ENCODE measurements around the gene CLDN9. TPM values are rescaled to one million over a fixed set of nuclear protein-coding genes. Genes with fewer than 3 reads are reported as not detected.

CLDN9 gene
- total RNA-seq, 1 experiment from 2014 or later, result 1.3 TPM

DNA sequence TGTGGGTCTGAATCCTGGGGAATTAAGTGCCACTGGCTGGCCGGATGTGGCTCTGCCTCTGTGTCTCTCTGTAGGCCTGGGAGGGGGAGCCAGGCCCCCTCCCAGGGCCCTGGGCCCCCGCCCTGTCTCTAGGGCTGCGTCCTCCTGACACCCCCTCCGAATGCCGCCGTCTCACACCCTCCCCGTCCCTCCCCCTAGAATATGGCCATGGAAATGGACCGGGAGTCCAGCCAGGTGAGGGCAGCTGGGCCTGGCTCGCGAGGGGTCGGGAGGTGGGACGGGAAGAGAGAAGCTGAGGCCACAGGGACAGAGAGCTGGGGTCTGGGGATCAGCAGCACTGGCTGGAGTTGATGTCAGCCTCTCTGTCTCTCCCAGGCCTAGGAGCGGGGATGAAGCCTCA, 16.4 kb upstream of the CLDN9 start:
- no peak overlapping the region for H2BK12ac ChIP-seq (ENCODE audit: insufficient read length, low read depth, low read length)
- TF ChIP-seq, protein P1, sequence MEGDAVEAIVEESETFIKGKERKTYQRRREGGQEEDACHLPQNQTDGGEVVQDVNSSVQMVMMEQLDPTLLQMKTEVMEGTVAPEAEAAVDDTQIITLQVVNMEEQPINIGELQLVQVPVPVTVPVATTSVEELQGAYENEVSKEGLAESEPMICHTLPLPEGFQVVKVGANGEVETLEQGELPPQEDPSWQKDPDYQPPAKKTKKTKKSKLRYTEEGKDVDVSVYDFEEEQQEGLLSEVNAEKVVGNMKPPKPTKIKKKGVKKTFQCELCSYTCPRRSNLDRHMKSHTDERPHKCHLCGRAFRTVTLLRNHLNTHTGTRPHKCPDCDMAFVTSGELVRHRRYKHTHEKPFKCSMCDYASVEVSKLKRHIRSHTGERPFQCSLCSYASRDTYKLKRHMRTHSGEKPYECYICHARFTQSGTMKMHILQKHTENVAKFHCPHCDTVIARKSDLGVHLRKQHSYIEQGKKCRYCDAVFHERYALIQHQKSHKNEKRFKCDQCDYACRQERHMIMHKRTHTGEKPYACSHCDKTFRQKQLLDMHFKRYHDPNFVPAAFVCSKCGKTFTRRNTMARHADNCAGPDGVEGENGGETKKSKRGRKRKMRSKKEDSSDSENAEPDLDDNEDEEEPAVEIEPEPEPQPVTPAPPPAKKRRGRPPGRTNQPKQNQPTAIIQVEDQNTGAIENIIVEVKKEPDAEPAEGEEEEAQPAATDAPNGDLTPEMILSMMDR (conservative IDR thresholded peaks at IDR 0.05), result no peak
- no peak overlapping the region for H2AFZ ChIP-seq (ENCODE audit: low read length)
- no peak overlapping the region for H3K23ac ChIP-seq (ENCODE audit: insufficient read length, low read depth, low read length)
- H3K4me2 ChIP-seq (ENCODE audit: insufficient read depth, insufficient read length, low read length), result no peak overlapping the region
- no peak overlapping the region for H3K14ac ChIP-seq (ENCODE audit: insufficient read depth, low read length)
- no peaks in the 10 kb centered on the region for H3K27me3 ChIP-seq (ENCODE audit: insufficient read depth, low read length)
- H3K4me1 ChIP-seq (ENCODE audit: insufficient read depth, low read length), result no peaks in the 10 kb centered on the region
- no peaks in the 10 kb centered on the region for H3K9me3 ChIP-seq (ENCODE audit: control insufficient read depth, low read depth, low read length)
- H3K27ac Mint-ChIP-seq, result no peak overlapping the region; a peak in 1 of 7 replicates
- no peak overlapping the region for H2BK15ac ChIP-seq (ENCODE audit: low read depth, low read length)
- no peak overlapping the region for H3K4ac ChIP-seq (ENCODE audit: low read depth, low read length)
- H3K23me2 ChIP-seq (ENCODE audit: insufficient read length, low read depth, low read length, poor library complexity, severe bottlenecking), result no peaks in the 10 kb centered on the region
- H3T11ph ChIP-seq (ENCODE audit: low read length), result no peak overlapping the region
- no peaks in the 10 kb centered on the region; a peak in 1 of 7 replicates for H3K36me3 Mint-ChIP-seq (ENCODE audit: insufficient read depth in 1 of 3, low read depth in 3 of 3)
- no peak overlapping the region for H2AK5ac ChIP-seq (ENCODE audit: insufficient read length, low read length)
- no peaks in the 10 kb centered on the region for H3K79me2 ChIP-seq (ENCODE audit: insufficient read depth, low read length)
- no CpG with 5 or more reads among the region's 13 CpGs for WGBS (ENCODE audit: extremely low coverage, insufficient read length, low lambda C conversion rate)
- no peak overlapping the region for H4K91ac ChIP-seq (ENCODE audit: insufficient read length, low read depth, low read length)
- DNase-seq, result no peak
- H3K9ac ChIP-seq (ENCODE audit: extremely low read depth, insufficient read length, low read length), result no peak overlapping the region
- H3K9me3 Mint-ChIP-seq, result no peaks in the 10 kb centered on the region
- no peak overlapping the region for H3K56ac ChIP-seq (ENCODE audit: insufficient read length, low read depth, low read length)
- peaks cover 2% of the 10 kb centered on the region for H4K20me1 ChIP-seq (ENCODE audit: control insufficient read depth, insufficient read depth, insufficient read length)
- H4K5ac ChIP-seq (ENCODE audit: insufficient read length, low read depth, low read length), result no peak overlapping the region
- no peaks in the 10 kb centered on the region for H3K79me1 ChIP-seq (ENCODE audit: insufficient read depth, low read depth, low read length, poor library complexity, severe bottlenecking)
- H3K4me1 Mint-ChIP-seq, result peaks cover 3 to 41% of the 10 kb centered on the region in 2 experiments; a peak in 3 of 4 replicates
- H3K27me3 Mint-ChIP-seq (ENCODE audit: low read depth), result no peaks in the 10 kb centered on the region; the same call in 1 of the 2 replicates
- no peak overlapping the region for H2BK120ac ChIP-seq (ENCODE audit: low read depth, low read length, poor library complexity, severe bottlenecking)
- H2BK5ac ChIP-seq (ENCODE audit: insufficient read length, low read length), result no peak overlapping the region
- no peak overlapping the region for H3K27ac ChIP-seq (ENCODE audit: insufficient read length, low read depth, low read length)
- no peak overlapping the region for H4K8ac ChIP-seq (replicated peaks; ENCODE audit: insufficient read length, low read depth, low read length)
- no peak overlapping the region for H3K4me3 Mint-ChIP-seq
- no peak overlapping the region for H3K18ac ChIP-seq (ENCODE audit: insufficient read length, low read depth, low read length)
- H2BK20ac ChIP-seq (ENCODE audit: low read depth, low read length, poor library complexity, severe bottlenecking), result no peak overlapping the region
